HG02759 (cell line): Measurements from ENCODE around the gene ROBO1.

Source experiments
- ATAC-seq: cut with Tn5 transposase; IDR thresholded peaks from one replicate; pipeline ENCODE4 v1.9.1; 2021; ENCODE audit warnings: mild to moderate bottlenecking, moderate library complexity; ENCODE audit not compliant: unreplicated experiment

Gene ROBO1

GRCh38 chr3:78940128-78940527 is 827.7 kb downstream of the ROBO1 start:
- ATAC-seq: no peak

GRCh38 chr3:78937475-78937874 is 830.3 kb downstream of the ROBO1 start:
- no peak for ATAC-seq

DNA sequence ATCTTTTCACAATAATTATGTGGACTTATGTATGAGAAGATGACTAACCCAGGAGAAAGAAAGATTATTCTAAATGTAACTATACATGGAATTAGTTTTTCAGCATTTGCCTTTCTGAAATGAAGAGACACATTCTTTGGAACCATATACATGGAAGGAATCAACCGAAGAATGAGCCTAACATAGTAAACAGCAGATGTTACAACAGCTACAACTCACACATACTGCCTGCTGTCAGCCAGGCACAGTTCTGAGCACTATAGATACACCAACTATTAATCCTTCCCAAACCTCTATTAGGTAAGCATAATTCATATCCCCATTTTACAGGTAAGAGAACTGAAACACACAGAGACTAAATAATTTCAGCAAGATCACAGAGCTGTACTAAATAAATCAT is 840.0 kb downstream of the ROBO1 start:
- no peak for ATAC-seq

DNA sequence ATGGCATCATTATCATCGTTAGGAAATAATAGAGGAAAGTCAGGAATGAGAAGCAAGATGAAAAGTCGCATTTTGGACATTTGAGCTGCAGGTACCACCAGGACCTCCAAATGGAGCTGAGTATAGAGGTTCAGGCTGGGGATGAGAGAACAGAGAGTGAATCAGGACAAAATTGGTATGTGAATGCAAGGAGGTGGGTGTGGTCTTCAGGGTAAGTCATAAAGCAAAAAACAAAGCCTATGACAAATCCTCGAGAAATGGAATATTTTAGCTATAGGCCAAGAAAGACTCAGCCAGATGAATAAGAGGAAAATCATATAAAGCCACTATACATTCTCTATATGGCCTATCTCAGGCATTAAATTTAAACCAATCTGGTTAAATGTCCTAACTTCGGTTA is 841.3 kb downstream of the ROBO1 start:
- no peak for ATAC-seq

DNA sequence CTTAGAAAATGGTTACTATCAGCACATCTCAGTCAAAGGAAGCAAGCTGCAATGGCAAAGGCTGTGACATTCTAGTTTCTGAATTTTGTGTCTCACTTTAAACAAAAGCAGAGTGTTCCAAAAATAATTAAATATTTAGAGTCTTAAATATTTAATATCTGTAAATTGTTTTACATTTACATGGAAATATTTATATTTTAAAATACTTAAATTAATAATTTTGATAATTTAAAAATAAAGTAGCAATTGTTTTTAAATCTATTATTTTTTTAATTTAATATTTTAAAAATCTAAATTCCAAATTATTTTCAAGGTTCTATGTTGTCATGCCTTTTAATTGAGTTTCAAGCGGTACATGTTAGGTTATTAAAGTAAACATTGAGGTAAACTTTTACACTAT is 843.1 kb downstream of the ROBO1 start:
- no peak for ATAC-seq

DNA sequence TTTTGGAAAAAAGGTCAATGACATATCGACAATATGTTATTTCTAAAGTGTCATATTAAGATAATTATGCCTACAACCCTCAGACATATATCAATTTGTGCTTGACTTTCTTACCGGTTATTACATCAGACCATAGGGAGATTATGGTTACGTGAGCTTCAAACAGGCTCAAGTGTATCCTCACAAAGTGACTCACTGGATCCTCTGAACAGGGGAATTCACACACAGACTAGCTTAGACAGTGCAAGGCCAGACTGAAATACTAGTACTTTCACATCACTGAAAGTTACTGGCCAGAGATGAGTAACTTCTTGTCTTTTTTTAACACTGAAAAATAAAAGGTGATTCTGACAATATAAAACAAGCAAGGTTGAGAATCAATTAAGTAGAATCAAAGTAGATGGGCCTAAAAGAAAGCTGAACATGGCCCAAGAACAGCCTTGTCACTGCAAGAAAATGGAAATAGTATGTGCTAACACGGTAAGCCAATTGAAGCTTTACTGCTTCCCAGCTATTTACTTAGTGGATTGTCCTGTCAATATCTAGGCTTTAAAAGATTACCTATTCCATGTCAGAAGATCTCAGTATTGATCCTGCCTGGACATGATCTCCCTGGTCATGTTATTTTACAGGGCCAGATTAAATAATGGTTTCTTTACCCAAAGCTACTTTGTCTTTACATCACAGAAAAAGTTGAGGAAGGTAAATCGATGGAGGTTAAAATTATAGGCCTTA is 848.6 kb downstream of the ROBO1 start:
- ATAC-seq: peak; percentile 52

- ATAC-seq: peak; percentile 39
Measured at GRCh38 chr3:78918361-78919020, 849.3 kb downstream of the ROBO1 start.

GRCh38 chr3:78917536-78917935 is 850.3 kb downstream of the ROBO1 start:
- no peak for ATAC-seq

GRCh38 chr3:78913711-78914110 is 854.1 kb downstream of the ROBO1 start:
- no peak for ATAC-seq

DNA sequence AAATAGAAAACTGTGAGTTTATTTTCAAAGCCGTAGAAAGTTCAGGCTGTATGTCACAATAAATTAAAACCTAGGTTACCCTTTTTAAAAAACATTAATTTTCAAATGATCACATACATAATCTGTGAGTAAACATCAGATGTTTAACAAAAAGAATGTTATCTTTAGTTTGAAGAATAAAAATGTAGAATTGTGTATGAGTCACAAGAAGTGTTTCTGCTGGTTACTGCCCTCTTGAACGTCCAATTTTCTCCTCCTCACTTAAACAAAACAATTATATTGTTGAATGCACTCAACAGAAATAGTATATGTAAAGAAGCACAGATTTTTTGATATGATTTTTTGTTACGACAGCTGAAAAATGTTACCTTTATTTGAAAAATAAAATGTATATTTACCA is 855.1 kb downstream of the ROBO1 start:
- ATAC-seq: no peak

GRCh38 chr3:78912259-78912658 is 855.5 kb downstream of the ROBO1 start:
- ATAC-seq: no peak

DNA sequence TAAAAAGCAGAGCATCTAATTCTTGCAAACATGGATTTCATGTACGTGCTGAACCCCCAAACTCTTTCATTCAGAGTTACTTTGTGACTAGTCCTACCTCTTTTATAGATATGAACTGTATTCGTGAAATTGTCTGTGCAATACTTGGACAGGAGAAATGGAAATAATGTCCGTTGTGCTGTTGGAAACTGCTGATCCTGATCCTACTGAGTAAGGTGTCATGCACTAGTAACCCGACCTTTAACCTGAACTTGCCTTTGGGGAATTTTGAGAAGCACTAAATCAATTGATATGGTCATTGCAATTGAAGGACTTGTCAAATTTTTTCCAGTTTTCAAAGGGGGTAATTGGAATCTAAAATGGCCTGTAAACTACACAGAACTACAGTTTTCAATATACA is 856.4 kb downstream of the ROBO1 start:
- ATAC-seq: no peak

- ATAC-seq: no peak
Measured at GRCh38 chr3:78908236-78908635, 859.6 kb downstream of the ROBO1 start.

DNA sequence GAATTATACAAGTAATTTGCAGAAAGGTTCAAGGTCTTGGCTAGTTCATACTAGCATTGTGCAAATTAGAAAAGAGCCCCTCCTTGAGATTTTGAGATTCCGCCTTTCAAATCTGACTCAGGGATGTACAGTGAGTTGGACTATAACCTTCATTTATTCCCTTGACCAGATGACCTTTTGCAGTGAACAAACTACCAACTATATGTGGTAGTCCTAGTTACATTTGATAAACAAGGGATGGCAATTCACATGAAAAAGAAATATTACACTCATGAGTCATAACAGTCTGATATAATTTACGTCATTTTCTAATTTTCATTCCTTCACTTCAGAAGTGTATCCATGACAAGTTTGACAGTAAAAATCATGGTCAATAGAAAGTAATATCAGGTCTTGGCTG is 860.4 kb downstream of the ROBO1 start:
- no peak for ATAC-seq

GRCh38 chr3:78906930-78907329 is 860.9 kb downstream of the ROBO1 start:
- no peak for ATAC-seq

DNA sequence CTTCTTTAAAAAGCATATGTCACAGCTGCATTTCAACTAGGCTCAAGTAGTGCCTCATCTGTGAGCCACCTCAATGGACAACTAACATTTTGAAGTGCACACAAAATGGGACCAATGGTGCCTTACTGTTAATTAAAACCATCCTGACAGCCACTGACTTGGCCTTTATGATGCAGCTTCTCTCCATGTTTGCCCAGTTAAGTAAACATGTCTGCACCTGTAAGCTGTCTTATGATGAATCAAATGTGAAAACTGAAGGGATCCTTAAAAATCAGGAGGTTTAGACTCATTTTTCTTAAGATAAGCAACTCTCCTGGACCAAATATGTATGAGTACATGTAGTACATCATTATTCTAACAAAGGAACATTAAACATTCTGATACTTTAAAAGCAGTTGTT is 861.6 kb downstream of the ROBO1 start:
- ATAC-seq: no peak

DNA sequence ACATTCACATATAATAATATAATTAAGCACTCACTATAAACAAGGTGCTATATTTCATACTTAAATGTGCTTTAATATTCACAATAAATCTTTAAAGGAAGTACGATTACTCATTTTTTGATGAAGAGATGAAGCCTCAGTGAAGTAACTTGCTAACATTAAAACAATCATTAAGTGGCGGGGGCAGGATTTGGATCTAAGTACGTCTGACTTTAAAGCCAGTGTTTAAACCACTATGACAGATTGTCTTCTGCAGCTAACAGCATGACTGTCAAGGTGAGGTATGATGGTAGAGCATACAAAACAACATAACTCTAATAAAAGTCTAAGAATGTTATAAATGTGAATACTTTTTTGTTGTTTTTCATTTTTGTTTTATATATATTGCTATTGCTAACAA is 862.1 kb downstream of the ROBO1 start:
- no peak for ATAC-seq

DNA sequence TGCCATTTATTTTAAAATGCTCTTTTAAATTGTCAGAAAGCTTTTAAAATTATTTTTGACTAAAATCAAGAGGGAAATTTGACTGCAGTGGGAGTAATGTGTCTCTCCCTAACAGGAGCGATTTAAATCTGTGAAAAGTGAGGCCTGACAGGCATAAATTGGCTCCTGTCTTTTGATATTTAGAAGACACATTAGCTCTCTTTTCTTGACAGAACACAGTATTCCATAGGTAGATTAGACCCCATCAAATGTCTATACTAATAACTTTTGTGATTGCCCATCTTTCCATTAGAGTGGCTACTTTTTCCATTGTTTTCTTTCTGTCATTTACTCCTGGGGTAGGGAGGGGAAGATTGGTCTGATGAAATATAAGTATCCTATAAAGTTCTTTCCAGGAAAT is 866.3 kb downstream of the ROBO1 start:
- no peak for ATAC-seq

- ATAC-seq: no peak
Measured at GRCh38 chr3:78900880-78901279, 866.9 kb downstream of the ROBO1 start.

DNA sequence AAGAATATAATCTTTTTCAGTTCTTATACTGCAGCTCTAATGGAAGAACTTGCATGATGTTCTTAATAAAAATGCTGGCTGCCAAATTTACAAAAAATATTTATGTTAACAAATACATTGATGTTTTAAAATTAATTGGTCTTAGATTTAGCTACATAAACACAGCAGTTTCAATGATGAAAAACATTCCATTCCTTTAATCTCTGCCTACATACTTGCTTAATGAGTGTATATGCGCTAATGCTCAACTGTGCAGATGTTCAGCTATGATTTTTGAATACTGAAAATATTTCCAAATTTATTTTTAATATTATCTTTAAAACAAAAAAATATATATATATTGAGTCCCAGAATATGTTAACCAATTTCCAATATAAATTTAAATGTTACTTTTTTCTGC is 867.4 kb downstream of the ROBO1 start:
- no peak for ATAC-seq

DNA sequence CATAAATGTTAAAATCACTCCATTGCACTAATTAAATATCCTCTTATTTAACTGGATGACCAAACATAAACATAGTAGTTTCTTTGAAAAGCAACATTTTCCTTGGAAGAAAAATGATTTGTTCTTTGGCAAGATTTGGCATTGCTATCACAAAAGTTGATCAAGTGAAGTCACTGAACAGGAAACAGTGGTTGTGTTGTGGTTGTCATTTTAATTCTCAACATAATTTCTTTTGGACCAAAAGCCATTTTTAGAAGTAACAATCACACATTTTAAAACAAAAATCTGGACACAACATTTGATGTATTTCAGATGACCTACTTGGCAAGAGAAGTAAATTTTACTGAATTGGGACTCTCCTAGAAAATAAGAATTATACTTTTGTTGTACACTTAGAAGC is 872.3 kb downstream of the ROBO1 start:
- ATAC-seq: no peak

DNA sequence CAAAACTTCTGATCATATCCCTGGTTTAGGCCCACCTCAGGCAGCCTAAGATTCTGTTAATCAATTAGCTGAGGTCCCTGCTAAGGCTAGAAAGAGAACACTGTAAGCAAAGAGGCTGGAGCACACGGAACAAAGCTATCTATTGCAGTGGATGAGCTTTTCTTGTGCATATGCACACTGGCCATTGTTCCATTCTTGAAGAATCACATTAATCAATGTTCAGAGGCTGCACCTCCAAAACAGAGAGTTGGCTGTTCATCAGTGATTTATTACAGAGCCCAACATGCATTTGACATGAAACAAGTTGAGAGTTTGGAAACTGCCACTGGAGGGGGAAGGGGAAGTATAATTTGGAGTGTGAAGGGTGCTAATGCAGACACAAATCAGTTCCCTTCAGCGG is 873.0 kb downstream of the ROBO1 start:
- no peak for ATAC-seq

GRCh38 chr3:78893161-78893560 is 874.6 kb downstream of the ROBO1 start:
- no peak for ATAC-seq
